ENCODE measurements around the gene SPAAR. TPM values are rescaled to one million over a fixed set of nuclear protein-coding genes. Genes with fewer than 3 reads are reported as not detected.

The SPAAR gene
- total RNA-seq, 1 experiment from 2014 or later, result 0.72 TPM

DNA sequence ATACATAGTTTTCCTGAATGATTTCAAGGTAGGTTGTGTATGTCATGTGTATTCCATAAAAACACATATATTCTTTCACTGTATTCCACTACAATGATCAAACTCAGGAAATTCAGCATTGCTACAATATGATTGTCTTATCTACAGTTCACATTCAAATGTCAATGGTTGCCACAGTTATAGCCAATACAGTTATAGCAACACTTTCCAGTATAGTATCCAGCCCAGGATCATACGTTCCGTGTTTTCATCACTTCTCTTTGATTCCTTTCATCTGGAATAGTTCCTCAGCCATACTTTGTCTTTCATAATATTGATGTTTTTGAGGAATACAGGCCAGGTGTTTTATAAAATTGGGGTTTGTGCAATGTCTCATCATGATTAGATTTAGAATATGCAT, 39.2 kb downstream of the SPAAR start:
- H3K9me3 Mint-ChIP-seq (ENCODE audit: unreplicated experiment), result no peaks in the 10 kb centered on the region
- H3K27me3 Mint-ChIP-seq (ENCODE audit: insufficient read depth, unreplicated experiment), result no peaks in the 10 kb centered on the region
- DNase-seq (ENCODE audit: unreplicated experiment), result no peak
- POLR2A ChIA-PET, result no interaction called here
- H3K27ac Mint-ChIP-seq (ENCODE audit: low read depth, unreplicated experiment), result no peak overlapping the region
- H3K36me3 Mint-ChIP-seq (ENCODE audit: insufficient read depth, unreplicated experiment), result no peaks in the 10 kb centered on the region
- intact Hi-C loops (cut with micrococcal nuclease), result no loop called here
- TF ChIP-seq, protein P1, sequence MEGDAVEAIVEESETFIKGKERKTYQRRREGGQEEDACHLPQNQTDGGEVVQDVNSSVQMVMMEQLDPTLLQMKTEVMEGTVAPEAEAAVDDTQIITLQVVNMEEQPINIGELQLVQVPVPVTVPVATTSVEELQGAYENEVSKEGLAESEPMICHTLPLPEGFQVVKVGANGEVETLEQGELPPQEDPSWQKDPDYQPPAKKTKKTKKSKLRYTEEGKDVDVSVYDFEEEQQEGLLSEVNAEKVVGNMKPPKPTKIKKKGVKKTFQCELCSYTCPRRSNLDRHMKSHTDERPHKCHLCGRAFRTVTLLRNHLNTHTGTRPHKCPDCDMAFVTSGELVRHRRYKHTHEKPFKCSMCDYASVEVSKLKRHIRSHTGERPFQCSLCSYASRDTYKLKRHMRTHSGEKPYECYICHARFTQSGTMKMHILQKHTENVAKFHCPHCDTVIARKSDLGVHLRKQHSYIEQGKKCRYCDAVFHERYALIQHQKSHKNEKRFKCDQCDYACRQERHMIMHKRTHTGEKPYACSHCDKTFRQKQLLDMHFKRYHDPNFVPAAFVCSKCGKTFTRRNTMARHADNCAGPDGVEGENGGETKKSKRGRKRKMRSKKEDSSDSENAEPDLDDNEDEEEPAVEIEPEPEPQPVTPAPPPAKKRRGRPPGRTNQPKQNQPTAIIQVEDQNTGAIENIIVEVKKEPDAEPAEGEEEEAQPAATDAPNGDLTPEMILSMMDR (IDR thresholded peaks at IDR 0.05; ENCODE audit: unreplicated experiment), result no peak
- no peak overlapping the region for H3K4me3 Mint-ChIP-seq (ENCODE audit: unreplicated experiment)
- CTCF ChIA-PET, result interaction anchor here (0.7 to 1.7 kb wide), 2 partner anchors 24 to 76 kb away, joined by 3 to 5 read pairs; no protein-coding TSS in a partner anchor
- no TSS peak for BruUV-seq (replicated peaks)
- peaks cover 7% of the 10 kb centered on the region for H3K4me1 Mint-ChIP-seq (ENCODE audit: insufficient read depth, unreplicated experiment)

DNA sequence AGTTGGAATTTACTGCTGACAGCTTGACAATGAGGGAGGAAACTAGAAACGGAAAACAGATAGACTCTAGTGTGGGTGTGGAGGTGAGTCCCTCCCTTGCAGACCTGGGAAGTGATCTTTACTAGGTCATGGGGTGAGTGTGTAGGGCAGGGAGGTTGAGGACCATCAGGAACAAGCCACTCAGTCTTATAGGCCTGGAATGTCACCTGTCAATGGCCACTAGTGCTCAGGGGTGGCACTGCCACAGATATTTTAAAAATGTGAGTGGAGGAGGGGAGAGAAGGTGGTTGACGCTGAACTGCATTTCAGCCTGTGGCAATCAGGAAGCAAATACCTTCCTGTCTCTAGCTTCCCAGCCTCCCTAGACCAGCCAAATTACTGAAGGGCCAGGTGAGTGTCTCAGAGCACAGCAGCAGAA, 39.6 kb downstream of the SPAAR start:
- Mint-ChIP-seq H3K27me3 (ENCODE audit: insufficient read depth, unreplicated experiment) (no peaks in the 10 kb centered on the region), H3K27ac (ENCODE audit: low read depth, unreplicated experiment) (no peak overlapping the region), H3K4me3 (ENCODE audit: unreplicated experiment) (no peak overlapping the region), H3K36me3 (ENCODE audit: insufficient read depth, unreplicated experiment) (no peaks in the 10 kb centered on the region), H3K9me3 (ENCODE audit: unreplicated experiment) (no peaks in the 10 kb centered on the region), H3K4me1 (ENCODE audit: insufficient read depth, unreplicated experiment) (peaks cover 7% of the 10 kb centered on the region)
- CTCF ChIA-PET, result interaction anchor here (0.7 to 1.7 kb wide), 6 partner anchors 8 to 75 kb away, joined by 3 to 5 read pairs (median 3); no protein-coding TSS in a partner anchor
- no peak for DNase-seq (ENCODE audit: unreplicated experiment)
- POLR2A ChIA-PET, result interaction anchor here (0.5 kb wide), 1 partner anchor 137 kb away, joined by 3 read pairs; no protein-coding TSS in a partner anchor
- intact Hi-C loops (cut with micrococcal nuclease), result no loop called here
- TF ChIP-seq, protein P1 (IDR thresholded peaks at IDR 0.05; ENCODE audit: unreplicated experiment), result no peak
- no TSS peak for BruUV-seq (replicated peaks)

DNA sequence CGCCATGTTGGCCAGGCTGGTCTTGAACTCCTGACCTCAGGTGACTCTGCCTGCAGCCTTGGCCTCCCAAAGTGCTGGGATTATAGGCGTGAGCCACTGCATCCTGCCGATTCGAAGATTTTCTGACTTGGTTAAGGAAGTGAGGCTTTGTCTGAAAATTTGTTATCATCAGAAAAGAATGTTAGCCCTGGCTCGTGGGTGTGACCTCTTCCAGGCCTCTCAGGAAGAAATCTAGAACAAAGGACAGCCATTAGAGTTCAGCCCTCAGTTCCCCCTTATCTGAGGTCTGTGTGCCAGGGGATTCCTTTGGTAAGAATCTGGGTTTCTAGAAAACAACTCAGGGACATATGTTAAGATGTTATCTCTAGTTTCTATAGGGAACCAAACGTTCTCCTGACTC, 42.4 kb downstream of the SPAAR start:
- Mint-ChIP-seq H3K27me3 (ENCODE audit: insufficient read depth, unreplicated experiment) (peaks cover under 1% of the 10 kb centered on the region), H3K36me3 (ENCODE audit: insufficient read depth, unreplicated experiment) (no peaks in the 10 kb centered on the region), H3K9me3 (ENCODE audit: unreplicated experiment) (no peaks in the 10 kb centered on the region), H3K4me1 (ENCODE audit: insufficient read depth, unreplicated experiment) (peaks cover 7% of the 10 kb centered on the region), H3K27ac (ENCODE audit: low read depth, unreplicated experiment) (no peak overlapping the region), H3K4me3 (ENCODE audit: unreplicated experiment) (no peak overlapping the region)
- ChIA-PET POLR2A (interaction anchor here (0.6 kb wide), 1 partner anchor 792 kb away, joined by 4 read pairs; no protein-coding TSS in a partner anchor), CTCF (interaction anchor here (1.1 to 2.8 kb wide), 4 partner anchors 31 to 151 kb away, joined by 4 to 14 read pairs (median 6); no protein-coding TSS in a partner anchor)
- BruUV-seq (replicated peaks), result no TSS peak
- TF ChIP-seq, protein P1 (IDR thresholded peaks at IDR 0.05; ENCODE audit: unreplicated experiment), result no peak
- intact Hi-C loops (cut with micrococcal nuclease), result no loop called here
- no peak for DNase-seq (ENCODE audit: unreplicated experiment)

DNA sequence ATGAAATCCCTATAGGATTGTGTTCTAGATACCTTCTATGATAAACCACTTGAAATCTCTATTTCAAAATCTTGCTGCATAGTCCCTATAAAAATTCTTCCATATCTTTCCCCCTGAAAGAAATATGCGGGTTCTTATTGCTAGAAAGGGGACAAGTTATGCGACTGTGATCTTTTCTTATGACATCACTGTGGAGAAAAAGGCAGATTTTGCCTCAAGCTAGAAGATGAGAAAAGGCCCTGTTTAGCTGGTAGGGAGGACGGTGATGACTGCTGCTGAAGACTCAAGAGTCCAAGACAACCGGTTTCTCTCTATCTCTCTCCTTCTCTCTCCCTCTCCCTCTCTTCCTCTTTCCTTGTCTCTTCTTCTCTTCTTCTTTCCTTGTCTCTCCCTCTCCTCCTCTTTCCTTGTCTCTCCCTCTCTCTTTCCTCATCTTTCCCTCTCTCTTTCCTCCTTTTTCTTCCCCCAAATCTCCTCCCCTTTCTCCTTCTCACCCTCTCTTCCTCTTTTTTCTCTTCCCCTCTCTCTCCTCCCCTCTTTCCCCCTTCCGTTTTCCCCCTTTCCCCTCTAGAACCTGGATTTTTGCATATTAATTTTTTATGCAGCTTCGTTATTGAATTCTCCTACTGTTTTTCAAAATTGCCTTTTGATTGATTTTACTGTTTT, 43.4 kb downstream of the SPAAR start:
- Mint-ChIP-seq H3K36me3 (ENCODE audit: insufficient read depth, unreplicated experiment) (no peaks in the 10 kb centered on the region), H3K27ac (ENCODE audit: low read depth, unreplicated experiment) (no peak overlapping the region), H3K4me1 (ENCODE audit: insufficient read depth, unreplicated experiment) (peaks cover 7% of the 10 kb centered on the region), H3K27me3 (ENCODE audit: insufficient read depth, unreplicated experiment) (peaks cover 10% of the 10 kb centered on the region), H3K9me3 (ENCODE audit: unreplicated experiment) (no peaks in the 10 kb centered on the region), H3K4me3 (ENCODE audit: unreplicated experiment) (no peak overlapping the region)
- CTCF ChIA-PET, result interaction anchor here (0.7 to 2.8 kb wide), 6 partner anchors 30 to 151 kb away, joined by 4 to 14 read pairs (median 4); no protein-coding TSS in a partner anchor
- POLR2A ChIA-PET, result interaction anchor here (0.6 to 1.0 kb wide), 4 partner anchors 17 to 259 kb away, joined by 3 read pairs; no protein-coding TSS in a partner anchor
- BruUV-seq (replicated peaks), result no TSS peak
- DNase-seq (ENCODE audit: unreplicated experiment), result no peak
- intact Hi-C loops (cut with micrococcal nuclease), result no loop called here
- TF ChIP-seq, protein P1 (IDR thresholded peaks at IDR 0.05; ENCODE audit: unreplicated experiment), result no peak
